Activated naive CD4-positive, alpha-beta T cell treated with anti-CD3 and anti-CD28 coated beads for 36 hours (primary cell): ENCODE results near the gene CHST15. TPM values are rescaled to one million over a fixed set of nuclear protein-coding genes. Genes with fewer than 3 reads are reported as not detected.

Experiments used
- CTCF ChIA-PET: fragments of 350-600 bp; sonication (Branson Sonifier 250); formaldehyde crosslinking; loops from one replicate; lab custom pipeline; 2021; ENCODE audit warnings: antibody characterized with exemption; lab: Charles Lee
- DNase-seq: peaks from one replicate; pipeline ENCODE4 v3.0.0-alpha.2; 2020
- H3K27ac Mint-ChIP-seq: one replicate; pipeline ENCODE4 v1.8.0; 2021; ENCODE audit warnings: mild to moderate bottlenecking, mixed read lengths
- H3K27me3 Mint-ChIP-seq: one replicate; pipeline ENCODE4 v1.8.0; 2021; ENCODE audit warnings: low read depth, mixed read lengths
- H3K36me3 Mint-ChIP-seq: one replicate; pipeline ENCODE4 v1.8.0; 2021; ENCODE audit warnings: low read depth, mixed read lengths
- H3K4me1 Mint-ChIP-seq: one replicate; pipeline ENCODE4 v1.8.0; 2021; ENCODE audit warnings: low read depth, mixed read lengths
- H3K4me3 Mint-ChIP-seq: one replicate; pipeline ENCODE4 v1.8.0; 2021; ENCODE audit warnings: mild to moderate bottlenecking, moderate library complexity, mixed read lengths
- H3K9me3 Mint-ChIP-seq: one replicate; pipeline ENCODE4 v1.8.0; 2021; ENCODE audit warnings: mixed read lengths
- intact Hi-C: fragments of 100-400 bp; cut with micrococcal nuclease; formaldehyde crosslinking; loops from one replicate; pipeline ENCODE4 v1.15.1; 2023
- total RNA-seq, 2 experiments: library from RNA; stranded (reverse); gene quantifications; one replicate each; pipeline ENCODE4 v1.2.3, GENCODE V29; 2021

Gene CHST15
- total RNA-seq, 2 experiments from 2014 or later, result 0.47 to 0.50 TPM

DNA sequence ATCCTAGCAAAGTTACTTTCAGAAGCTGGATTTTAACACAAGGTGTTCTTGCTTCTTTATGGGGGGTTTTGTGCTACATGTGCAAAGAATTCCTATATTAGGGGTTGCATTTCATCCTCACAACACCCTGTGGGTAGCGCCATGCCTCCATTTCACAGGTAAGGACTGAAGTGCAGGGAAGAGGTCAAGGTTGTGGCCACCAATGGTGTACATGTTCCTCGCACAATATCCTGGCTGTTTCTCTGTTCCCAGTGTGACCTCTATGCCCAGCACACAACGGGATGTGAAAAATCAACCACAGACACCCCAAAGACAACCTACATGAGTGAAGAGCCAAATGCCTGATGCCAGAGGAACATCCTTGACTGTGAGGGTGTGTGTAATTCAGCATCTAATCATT, 80.8 kb downstream of the CHST15 start:
- CTCF ChIA-PET, result interaction anchor here (1.6 kb wide), 1 partner anchor 16 kb away, joined by 3 read pairs; no protein-coding TSS in a partner anchor
- no peak for DNase-seq
- intact Hi-C loops, result no loop called here

GRCh38 chr10:124012066-124012465, 81.3 kb downstream of the CHST15 start:
- DNase-seq, result no peak
- intact Hi-C loops, result no loop called here
- CTCF ChIA-PET, result interaction anchor here (0.8 to 1.6 kb wide), 2 partner anchors 16 to 17 kb away, joined by 3 read pairs; no protein-coding TSS in a partner anchor
- Mint-ChIP-seq H3K4me1 (no peaks in the 10 kb centered on the region), H3K36me3 (no peaks in the 10 kb centered on the region), H3K4me3 (no peak overlapping the region), H3K27me3 (no peaks in the 10 kb centered on the region), H3K27ac (no peak overlapping the region), H3K9me3 (peaks cover 13% of the 10 kb centered on the region)

More for the DNA sequence above, 80.8 kb downstream of the CHST15 start:
- Mint-ChIP-seq H3K27me3 (no peaks in the 10 kb centered on the region), H3K4me3 (no peak overlapping the region), H3K4me1 (no peaks in the 10 kb centered on the region), H3K9me3 (peaks cover 13% of the 10 kb centered on the region), H3K36me3 (no peaks in the 10 kb centered on the region), H3K27ac (no peak overlapping the region)

DNA sequence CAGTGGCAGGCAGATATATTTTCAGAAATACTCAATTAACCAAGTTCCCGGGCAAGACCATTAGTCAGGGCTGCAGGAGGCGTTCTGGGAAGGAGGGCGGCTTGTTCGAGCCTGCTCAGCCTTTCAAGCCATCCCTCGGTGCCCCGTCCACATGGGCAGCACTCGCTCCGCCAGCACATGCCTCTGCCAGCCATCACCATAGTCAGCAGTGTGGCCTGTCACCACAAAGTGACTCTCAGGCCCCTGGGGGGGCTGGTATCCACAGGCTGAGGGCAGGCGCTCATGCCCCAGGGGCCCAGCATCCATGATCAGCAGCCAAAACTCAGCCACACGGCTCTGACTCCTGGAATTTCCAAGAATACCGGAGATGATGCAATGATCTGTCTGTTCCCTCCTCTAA, 81.9 kb downstream of the CHST15 start:
- H3K27me3 Mint-ChIP-seq, result no peaks in the 10 kb centered on the region
- DNase-seq, result no peak
- H3K9me3 Mint-ChIP-seq, result peaks cover 13% of the 10 kb centered on the region
- no peaks in the 10 kb centered on the region for H3K36me3 Mint-ChIP-seq
- H3K4me1 Mint-ChIP-seq, result no peaks in the 10 kb centered on the region
- no peak overlapping the region for H3K27ac Mint-ChIP-seq
- H3K4me3 Mint-ChIP-seq, result no peak overlapping the region
- CTCF ChIA-PET, result interaction anchor here (0.8 kb wide), 1 partner anchor 17 kb away, joined by 3 read pairs; no protein-coding TSS in a partner anchor
- intact Hi-C loops, result no loop called here

GRCh38 chr10:124010563-124011131, 82.8 kb downstream of the CHST15 start:
- Mint-ChIP-seq H3K4me1 (no peaks in the 10 kb centered on the region), H3K27me3 (no peaks in the 10 kb centered on the region), H3K36me3 (no peaks in the 10 kb centered on the region), H3K27ac (no peak overlapping the region), H3K4me3 (no peak overlapping the region), H3K9me3 (peaks cover 13% of the 10 kb centered on the region)
- CTCF ChIA-PET, result no interaction called here
- intact Hi-C loops, result no loop called here
- DNase-seq, result no peak

DNA sequence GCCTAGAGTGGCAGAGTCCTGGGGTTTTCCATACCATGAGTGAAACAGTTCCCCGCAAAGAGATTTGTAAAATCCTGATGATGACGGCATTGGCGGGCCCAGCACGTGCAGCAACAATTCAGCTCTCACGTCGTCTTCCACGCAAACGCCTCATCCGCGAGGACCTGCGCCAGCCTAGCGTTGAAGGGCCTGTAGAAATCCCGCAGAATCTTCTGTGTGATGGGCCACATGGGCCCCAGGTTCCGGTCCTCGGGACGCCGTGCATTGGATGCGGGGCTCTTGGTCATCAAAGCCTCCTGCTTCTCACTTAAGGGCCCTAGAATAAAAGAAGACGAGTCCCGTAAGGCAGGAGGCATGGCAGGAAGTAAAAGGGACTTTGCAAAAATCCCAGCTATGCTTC, 83.4 kb downstream of the CHST15 start:
- Mint-ChIP-seq H3K9me3 (peaks cover 13% of the 10 kb centered on the region), H3K4me1 (no peaks in the 10 kb centered on the region), H3K36me3 (no peaks in the 10 kb centered on the region), H3K27ac (no peak overlapping the region), H3K27me3 (no peaks in the 10 kb centered on the region), H3K4me3 (no peak overlapping the region)
- CTCF ChIA-PET, result no interaction called here
- DNase-seq, result no peak
- intact Hi-C loops, result no loop called here

DNA sequence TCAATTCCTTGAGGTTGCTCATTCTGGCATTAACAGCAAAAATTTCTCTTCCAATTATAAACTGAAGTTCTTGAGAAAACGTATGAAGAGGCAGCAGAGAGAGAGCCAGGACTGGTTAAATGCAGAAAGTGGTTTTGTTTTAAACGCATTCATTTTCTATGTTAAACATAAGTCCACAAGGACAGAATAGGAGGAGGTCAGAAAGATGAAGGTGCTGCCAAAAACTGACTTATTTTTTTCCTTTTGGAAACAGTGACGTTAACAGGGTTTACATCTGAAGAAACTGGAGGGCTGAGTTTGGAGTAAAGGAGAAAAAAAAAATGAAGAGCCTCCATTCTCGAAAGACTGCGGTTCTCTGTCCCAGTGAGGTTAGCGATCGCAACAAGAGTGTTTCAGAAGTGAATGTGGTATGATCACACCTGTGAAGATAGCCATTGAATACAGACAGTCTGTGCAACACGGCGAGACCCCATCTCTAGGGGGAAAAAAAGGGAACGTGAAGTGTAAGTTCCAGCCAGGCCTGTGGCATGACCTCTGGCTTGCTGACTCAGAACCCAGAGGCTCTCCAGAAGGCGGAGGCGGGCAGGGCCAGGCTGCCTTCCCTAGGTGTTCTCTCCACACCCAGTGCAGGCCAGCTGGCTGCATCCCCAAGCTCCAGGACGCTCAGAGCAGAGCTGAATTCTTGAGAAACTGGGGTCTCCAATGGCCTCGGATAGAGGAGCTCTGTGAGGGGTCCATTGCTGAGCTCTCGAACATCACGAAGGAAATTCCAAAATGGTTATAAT, 84.0 kb downstream of the CHST15 start:
- Mint-ChIP-seq H3K27me3 (no peaks in the 10 kb centered on the region), H3K36me3 (no peaks in the 10 kb centered on the region), H3K27ac (no peak overlapping the region), H3K9me3 (peaks cover 13% of the 10 kb centered on the region), H3K4me1 (no peaks in the 10 kb centered on the region), H3K4me3 (no peak overlapping the region)
- DNase-seq, result no peak
- intact Hi-C loops, result no loop called here
- CTCF ChIA-PET, result no interaction called here

- H3K4me1 Mint-ChIP-seq, result no peaks in the 10 kb centered on the region
- no peak for DNase-seq
- no peaks in the 10 kb centered on the region for H3K36me3 Mint-ChIP-seq
- CTCF ChIA-PET, result no interaction called here
- H3K27me3 Mint-ChIP-seq, result no peaks in the 10 kb centered on the region
- H3K27ac Mint-ChIP-seq, result no peak overlapping the region
- intact Hi-C loops, result no loop called here
- H3K4me3 Mint-ChIP-seq, result no peak overlapping the region
- peaks cover 8% of the 10 kb centered on the region for H3K9me3 Mint-ChIP-seq
These were observed 84.7 kb downstream of the CHST15 start for GRCh38 chr10:124008681-124009080.

DNA sequence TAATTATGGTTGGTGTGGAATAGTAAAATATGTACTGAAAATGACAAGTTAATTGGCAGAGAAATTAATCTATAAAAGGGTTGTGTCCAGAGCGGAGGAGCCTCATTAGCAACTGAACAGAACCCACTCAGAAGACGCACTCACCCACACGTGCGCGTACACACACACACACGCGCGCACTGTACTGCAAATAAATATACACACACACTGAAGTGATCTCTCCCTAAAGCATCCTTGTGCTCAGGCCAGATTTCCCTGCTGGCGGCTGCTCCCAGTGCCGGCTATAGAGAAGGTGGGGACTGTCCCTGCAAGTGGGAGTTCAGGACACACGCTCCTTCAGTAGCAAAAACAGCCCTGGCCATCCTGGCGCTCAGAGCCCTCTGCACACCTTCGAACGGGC, 85.2 kb downstream of the CHST15 start:
- no peaks in the 10 kb centered on the region for H3K36me3 Mint-ChIP-seq
- no peak for DNase-seq
- H3K4me1 Mint-ChIP-seq, result no peaks in the 10 kb centered on the region
- intact Hi-C loops, result no loop called here
- H3K9me3 Mint-ChIP-seq, result peaks cover 3% of the 10 kb centered on the region
- H3K4me3 Mint-ChIP-seq, result no peak overlapping the region
- CTCF ChIA-PET, result no interaction called here
- H3K27ac Mint-ChIP-seq, result no peak overlapping the region
- no peaks in the 10 kb centered on the region for H3K27me3 Mint-ChIP-seq

- H3K9me3 Mint-ChIP-seq, result no peaks in the 10 kb centered on the region
- no peaks in the 10 kb centered on the region for H3K27me3 Mint-ChIP-seq
- no peak overlapping the region for H3K4me3 Mint-ChIP-seq
- H3K27ac Mint-ChIP-seq, result no peak overlapping the region
- no peaks in the 10 kb centered on the region for H3K36me3 Mint-ChIP-seq
- no peaks in the 10 kb centered on the region for H3K4me1 Mint-ChIP-seq
- no peak for DNase-seq
- intact Hi-C loops, result no loop called here
- CTCF ChIA-PET, result no interaction called here
These were observed 85.6 kb downstream of the CHST15 start for GRCh38 chr10:124007773-124008145.

- intact Hi-C loops, result no loop called here
- Mint-ChIP-seq H3K4me1 (no peaks in the 10 kb centered on the region), H3K9me3 (no peaks in the 10 kb centered on the region), H3K4me3 (no peak overlapping the region), H3K27ac (no peak overlapping the region), H3K36me3 (no peaks in the 10 kb centered on the region), H3K27me3 (no peaks in the 10 kb centered on the region)
- no peak for DNase-seq
- CTCF ChIA-PET, result no interaction called here
These were observed 86.2 kb downstream of the CHST15 start for GRCh38 chr10:124007102-124007772.

- no peaks in the 10 kb centered on the region for H3K9me3 Mint-ChIP-seq
- H3K4me1 Mint-ChIP-seq, result no peaks in the 10 kb centered on the region
- no peak for DNase-seq
- H3K36me3 Mint-ChIP-seq, result no peaks in the 10 kb centered on the region
- no peak overlapping the region for H3K27ac Mint-ChIP-seq
- H3K4me3 Mint-ChIP-seq, result no peak overlapping the region
- intact Hi-C loops, result no loop called here
- no peaks in the 10 kb centered on the region for H3K27me3 Mint-ChIP-seq
- CTCF ChIA-PET, result interaction anchor here (1.9 to 2.5 kb wide), 2 partner anchors 11 to 12 kb away, joined by 5 to 10 read pairs; no protein-coding TSS in a partner anchor
These were observed 86.9 kb downstream of the CHST15 start for GRCh38 chr10:124006526-124006925.

GRCh38 chr10:124005991-124006392, 87.4 kb downstream of the CHST15 start:
- Mint-ChIP-seq H3K27me3 (no peaks in the 10 kb centered on the region), H3K27ac (no peak overlapping the region), H3K36me3 (no peaks in the 10 kb centered on the region), H3K4me3 (no peak overlapping the region), H3K9me3 (no peaks in the 10 kb centered on the region), H3K4me1 (no peaks in the 10 kb centered on the region)
- CTCF ChIA-PET, result interaction anchor here (1.9 to 2.5 kb wide), 2 partner anchors 10 to 11 kb away, joined by 5 to 10 read pairs; no protein-coding TSS in a partner anchor
- no peak for DNase-seq
- intact Hi-C loops, result no loop called here
